ENCODE data around the gene ADIPOR2.
A peak's percentile ranks its signal among the peaks of the same experiment; 100 is the strongest.
"Not testable (repeated sequence)": the region's sequence is repeated elsewhere in the genome, so short reads cannot be mapped to it uniquely, and the experiment has no call there.

Gene ADIPOR2

GRCh38 chr12:1691123-1692007 lies 495 bp downstream of the ADIPOR2 start:
- no peaks in the 10 kb centered on the region for H3K36me3 ChIP-seq (ENCODE audit: control insufficient read depth in 1 of 2, insufficient read depth in 2 of 2, low read length in 2 of 2)
- peak overlapping the region; percentile 66 to 94 for H3K9ac ChIP-seq (ENCODE audit: low read depth in 1 of 2, low read length in 2 of 2)
- H3K9me3 ChIP-seq (ENCODE audit: control insufficient read depth in 1 of 2, low read length in 2 of 2) = no peaks in the 10 kb centered on the region
- peaks cover 17% of the 10 kb centered on the region in 2 donors for H3K4me1 ChIP-seq (ENCODE audit: control insufficient read depth in 1 of 2, insufficient read depth in 2 of 2, low read length in 2 of 2)
- peak overlapping the region; percentile 73 for H3K4me3 ChIP-seq (ENCODE audit: low read depth in 1 of 2, low read length in 2 of 2)
- peak overlapping the region; percentile 91 for H3K27ac ChIP-seq (ENCODE audit: low read depth, low read length)
- no peaks in the 10 kb centered on the region for H3K27me3 ChIP-seq (ENCODE audit: control insufficient read depth in 1 of 2, insufficient read depth in 2 of 2, low read length in 2 of 2)

GRCh38 chr12:1692226-1692625 lies 1.4 kb downstream of the ADIPOR2 start:
- no peaks in the 10 kb centered on the region for H3K9me3 ChIP-seq (ENCODE audit: control insufficient read depth in 1 of 2, low read length in 2 of 2)
- H3K27ac ChIP-seq (ENCODE audit: low read depth, low read length) = no peak overlapping the region
- H3K9ac ChIP-seq (ENCODE audit: low read depth in 1 of 2, low read length in 2 of 2) = peak overlapping the region; percentile 66 to 94
- no peaks in the 10 kb centered on the region for H3K27me3 ChIP-seq (ENCODE audit: control insufficient read depth in 1 of 2, insufficient read depth in 2 of 2, low read length in 2 of 2)
- H3K36me3 ChIP-seq (ENCODE audit: control insufficient read depth in 1 of 2, insufficient read depth in 2 of 2, low read length in 2 of 2) = no peaks in the 10 kb centered on the region
- peaks cover 21 to 23% of the 10 kb centered on the region in 2 donors for H3K4me1 ChIP-seq (ENCODE audit: control insufficient read depth in 1 of 2, insufficient read depth in 2 of 2, low read length in 2 of 2)
- H3K4me3 ChIP-seq (ENCODE audit: low read depth in 1 of 2, low read length in 2 of 2) = peak overlapping the region; percentile 73

GRCh38 chr12:1692895-1693610 lies 2.2 kb downstream of the ADIPOR2 start:
- peak overlapping the region in 1 of 2 donors; percentile 73 for H3K4me3 ChIP-seq (ENCODE audit: low read depth in 1 of 2, low read length in 2 of 2)
- H3K27me3 ChIP-seq (ENCODE audit: control insufficient read depth in 1 of 2, insufficient read depth in 2 of 2, low read length in 2 of 2) = no peaks in the 10 kb centered on the region
- H3K9ac ChIP-seq (ENCODE audit: low read depth in 1 of 2, low read length in 2 of 2) = no peak overlapping the region
- peaks cover 21 to 23% of the 10 kb centered on the region in 2 donors for H3K4me1 ChIP-seq (ENCODE audit: control insufficient read depth in 1 of 2, insufficient read depth in 2 of 2, low read length in 2 of 2)
- no peak overlapping the region for H3K27ac ChIP-seq (ENCODE audit: low read depth, low read length)
- no peaks in the 10 kb centered on the region for H3K36me3 ChIP-seq (ENCODE audit: control insufficient read depth in 1 of 2, insufficient read depth in 2 of 2, low read length in 2 of 2)
- H3K9me3 ChIP-seq (ENCODE audit: control insufficient read depth in 1 of 2, low read length in 2 of 2) = no peaks in the 10 kb centered on the region

- H3K4me1 ChIP-seq (ENCODE audit: control insufficient read depth in 1 of 2, insufficient read depth in 2 of 2, low read length in 2 of 2) = peaks cover 21 to 33% of the 10 kb centered on the region in 2 donors
- not testable (repeated sequence) for H3K9ac ChIP-seq (ENCODE audit: low read depth in 1 of 2, low read length in 2 of 2); H3K27ac ChIP-seq (ENCODE audit: low read depth, low read length); H3K4me3 ChIP-seq (ENCODE audit: low read depth in 1 of 2, low read length in 2 of 2); H3K9me3 ChIP-seq (ENCODE audit: control insufficient read depth in 1 of 2, low read length in 2 of 2); H3K36me3 ChIP-seq (ENCODE audit: control insufficient read depth in 1 of 2, insufficient read depth in 2 of 2, low read length in 2 of 2); H3K27me3 ChIP-seq (ENCODE audit: control insufficient read depth in 1 of 2, insufficient read depth in 2 of 2, low read length in 2 of 2)
Measured at GRCh38 chr12:1695097-1695496, 4.2 kb downstream of the ADIPOR2 start.

- H3K36me3 ChIP-seq (ENCODE audit: control insufficient read depth in 1 of 2, insufficient read depth in 2 of 2, low read length in 2 of 2) = no peaks in the 10 kb centered on the region
- H3K27me3 ChIP-seq (ENCODE audit: control insufficient read depth in 1 of 2, insufficient read depth in 2 of 2, low read length in 2 of 2) = no peaks in the 10 kb centered on the region
- no peak overlapping the region for H3K4me3 ChIP-seq (ENCODE audit: low read depth in 1 of 2, low read length in 2 of 2)
- H3K4me1 ChIP-seq (ENCODE audit: control insufficient read depth in 1 of 2, insufficient read depth in 2 of 2, low read length in 2 of 2) = peaks cover 21 to 34% of the 10 kb centered on the region in 2 donors
- no peak overlapping the region for H3K27ac ChIP-seq (ENCODE audit: low read depth, low read length)
- no peak overlapping the region for H3K9ac ChIP-seq (ENCODE audit: low read depth in 1 of 2, low read length in 2 of 2)
- H3K9me3 ChIP-seq (ENCODE audit: control insufficient read depth in 1 of 2, low read length in 2 of 2) = no peaks in the 10 kb centered on the region
Measured at GRCh38 chr12:1695886-1696670, 5.2 kb downstream of the ADIPOR2 start.

- Histone ChIP-seq H3K27me3 (ENCODE audit: control insufficient read depth in 1 of 2, insufficient read depth in 2 of 2, low read length in 2 of 2) (no peaks in the 10 kb centered on the region), H3K36me3 (ENCODE audit: control insufficient read depth in 1 of 2, insufficient read depth in 2 of 2, low read length in 2 of 2) (no peaks in the 10 kb centered on the region), H3K9ac (ENCODE audit: low read depth in 1 of 2, low read length in 2 of 2) (no peak overlapping the region), H3K9me3 (ENCODE audit: control insufficient read depth in 1 of 2, low read length in 2 of 2) (no peaks in the 10 kb centered on the region), H3K4me1 (ENCODE audit: control insufficient read depth in 1 of 2, insufficient read depth in 2 of 2, low read length in 2 of 2) (peaks cover 21 to 34% of the 10 kb centered on the region in 2 donors), H3K4me3 (ENCODE audit: low read depth in 1 of 2, low read length in 2 of 2) (no peak overlapping the region), H3K27ac (ENCODE audit: low read depth, low read length) (no peak overlapping the region)
Measured at GRCh38 chr12:1696800-1697199, 5.9 kb downstream of the ADIPOR2 start.

- Histone ChIP-seq H3K4me3 (ENCODE audit: low read depth in 1 of 2, low read length in 2 of 2) (no peak overlapping the region), H3K4me1 (ENCODE audit: control insufficient read depth in 1 of 2, insufficient read depth in 2 of 2, low read length in 2 of 2) (peaks cover 16 to 29% of the 10 kb centered on the region in 2 donors), H3K36me3 (ENCODE audit: control insufficient read depth in 1 of 2, insufficient read depth in 2 of 2, low read length in 2 of 2) (no peaks in the 10 kb centered on the region), H3K9me3 (ENCODE audit: control insufficient read depth in 1 of 2, low read length in 2 of 2) (no peaks in the 10 kb centered on the region), H3K27me3 (ENCODE audit: control insufficient read depth in 1 of 2, insufficient read depth in 2 of 2, low read length in 2 of 2) (no peaks in the 10 kb centered on the region), H3K9ac (ENCODE audit: low read depth in 1 of 2, low read length in 2 of 2) (no peak overlapping the region), H3K27ac (ENCODE audit: low read depth, low read length) (no peak overlapping the region)
Measured at GRCh38 chr12:1697271-1697670, 6.4 kb downstream of the ADIPOR2 start.

- H3K36me3 ChIP-seq (ENCODE audit: control insufficient read depth in 1 of 2, insufficient read depth in 2 of 2, low read length in 2 of 2) = no peaks in the 10 kb centered on the region
- no peak overlapping the region for H3K4me3 ChIP-seq (ENCODE audit: low read depth in 1 of 2, low read length in 2 of 2)
- H3K27me3 ChIP-seq (ENCODE audit: control insufficient read depth in 1 of 2, insufficient read depth in 2 of 2, low read length in 2 of 2) = no peaks in the 10 kb centered on the region
- no peak overlapping the region for H3K27ac ChIP-seq (ENCODE audit: low read depth, low read length)
- no peaks in the 10 kb centered on the region for H3K9me3 ChIP-seq (ENCODE audit: control insufficient read depth in 1 of 2, low read length in 2 of 2)
- H3K4me1 ChIP-seq (ENCODE audit: control insufficient read depth in 1 of 2, insufficient read depth in 2 of 2, low read length in 2 of 2) = peaks cover 10 to 22% of the 10 kb centered on the region in 2 donors
- H3K9ac ChIP-seq (ENCODE audit: low read depth in 1 of 2, low read length in 2 of 2) = no peak overlapping the region
Measured at GRCh38 chr12:1698720-1699119, 7.8 kb downstream of the ADIPOR2 start.

GRCh38 chr12:1702713-1703112 lies 11.8 kb downstream of the ADIPOR2 start:
- Histone ChIP-seq H3K4me3 (ENCODE audit: low read depth in 1 of 2, low read length in 2 of 2) (no peak overlapping the region), H3K9ac (ENCODE audit: low read depth in 1 of 2, low read length in 2 of 2) (no peak overlapping the region), H3K27ac (ENCODE audit: low read depth, low read length) (no peak overlapping the region), H3K27me3 (ENCODE audit: control insufficient read depth in 1 of 2, insufficient read depth in 2 of 2, low read length in 2 of 2) (no peaks in the 10 kb centered on the region), H3K36me3 (ENCODE audit: control insufficient read depth in 1 of 2, insufficient read depth in 2 of 2, low read length in 2 of 2) (no peaks in the 10 kb centered on the region), H3K9me3 (ENCODE audit: control insufficient read depth in 1 of 2, low read length in 2 of 2) (no peaks in the 10 kb centered on the region), H3K4me1 (ENCODE audit: control insufficient read depth in 1 of 2, insufficient read depth in 2 of 2, low read length in 2 of 2) (peaks cover 15 to 38% of the 10 kb centered on the region in 2 donors)

Data from duodenal mucosa (tissue), 2 donors.